ENCODE data around the gene MAG.

MAG gene

DNA sequence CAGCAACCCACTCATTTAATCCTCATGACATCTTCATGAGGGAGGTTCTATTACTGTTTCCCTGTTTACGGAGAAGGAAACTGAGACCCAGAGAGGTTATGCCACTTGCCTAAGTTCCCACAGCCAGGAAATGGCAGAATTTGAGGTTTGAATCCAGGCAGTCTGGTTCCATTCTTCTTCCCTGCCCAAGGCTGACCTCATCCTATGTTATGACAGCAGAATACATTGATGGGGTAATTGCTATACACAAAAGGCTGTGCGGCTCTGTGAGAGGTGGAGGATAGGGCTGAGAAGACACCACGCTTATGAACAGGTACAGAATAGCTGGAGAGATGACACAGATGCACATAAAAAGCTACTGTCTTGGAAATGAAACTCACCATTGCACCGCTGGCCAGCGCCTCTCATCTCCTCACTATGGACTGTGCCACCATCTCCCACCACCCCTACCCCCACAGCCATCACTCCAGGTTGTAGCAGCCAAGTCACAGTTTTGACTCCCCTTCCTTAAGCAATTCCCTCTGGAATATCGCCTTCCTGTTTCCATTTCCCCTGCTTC is 11.5 kb downstream of the MAG start:
- no peak overlapping the region for H3K9ac ChIP-seq (ENCODE audit: low read length)
- no peak overlapping the region for H3K4me3 ChIP-seq (ENCODE audit: low read depth, low read length)
- no peaks in the 10 kb centered on the region for H3K27me3 ChIP-seq (ENCODE audit: control insufficient read depth, insufficient read depth, low read length)
- H3K36me3 ChIP-seq (ENCODE audit: control insufficient read depth, insufficient read depth, low read length) = no peaks in the 10 kb centered on the region
- H3K27ac ChIP-seq (ENCODE audit: low read depth, low read length) = no peak overlapping the region
- H3K9me3 ChIP-seq (ENCODE audit: control insufficient read depth, insufficient read depth, low read depth, low read length) = no peaks in the 10 kb centered on the region
- peaks cover 9% of the 10 kb centered on the region; the same call in 1 of the 2 replicates for H3K4me1 ChIP-seq (ENCODE audit: control insufficient read depth, insufficient read depth, low read length)

DNA sequence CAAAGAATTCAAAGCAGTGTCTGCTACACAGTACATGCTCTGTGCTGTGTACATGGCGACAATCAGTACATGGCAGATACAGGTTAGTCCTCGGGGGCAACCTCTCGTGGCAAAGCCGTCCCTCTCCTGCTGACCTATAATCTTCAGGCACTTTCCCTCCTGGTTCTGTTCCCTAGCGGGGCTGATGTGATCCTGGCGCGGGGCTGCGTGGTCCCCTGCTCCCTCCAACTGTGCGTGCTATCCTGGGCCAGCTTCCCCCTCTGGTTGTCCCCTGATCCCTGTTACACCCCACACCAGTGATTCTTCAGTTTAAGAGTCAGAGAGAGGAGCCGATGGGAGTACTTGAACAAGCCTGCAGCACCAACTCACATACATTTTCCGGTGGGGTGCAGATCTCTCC is 12.1 kb downstream of the MAG start:
- Histone ChIP-seq H3K27ac (ENCODE audit: low read depth, low read length) (no peak overlapping the region), H3K4me1 (ENCODE audit: control insufficient read depth, insufficient read depth, low read length) (peaks cover 9% of the 10 kb centered on the region; the same call in 1 of the 2 replicates), H3K4me3 (ENCODE audit: low read depth, low read length) (no peak overlapping the region), H3K9ac (ENCODE audit: low read length) (no peak overlapping the region), H3K27me3 (ENCODE audit: control insufficient read depth, insufficient read depth, low read length) (no peaks in the 10 kb centered on the region), H3K36me3 (ENCODE audit: control insufficient read depth, insufficient read depth, low read length) (no peaks in the 10 kb centered on the region), H3K9me3 (ENCODE audit: control insufficient read depth, insufficient read depth, low read depth, low read length) (no peaks in the 10 kb centered on the region)

DNA sequence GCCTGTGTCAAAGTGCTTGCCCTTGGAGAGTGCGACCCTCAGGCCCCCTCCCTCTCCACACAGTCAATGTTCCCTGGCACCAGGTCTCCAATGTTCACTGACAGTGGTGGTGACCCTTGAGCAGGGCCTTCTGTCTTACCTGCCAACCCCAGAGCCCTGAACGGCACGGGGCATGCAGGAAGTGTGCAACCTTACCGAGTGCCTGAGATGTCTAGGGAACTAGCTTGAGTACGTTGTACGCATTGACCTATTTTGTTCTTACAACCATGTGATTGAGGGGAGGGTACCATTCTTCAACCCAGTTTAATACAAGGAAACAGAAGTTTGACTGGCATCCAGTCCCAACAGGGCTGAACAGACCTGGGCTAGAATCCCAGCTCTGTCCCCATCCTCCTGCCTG is 13.2 kb downstream of the MAG start:
- H3K9me3 ChIP-seq (ENCODE audit: control insufficient read depth, insufficient read depth, low read depth, low read length) = no peaks in the 10 kb centered on the region
- H3K4me3 ChIP-seq (ENCODE audit: low read depth, low read length) = no peak overlapping the region
- H3K4me1 ChIP-seq (ENCODE audit: control insufficient read depth, insufficient read depth, low read length) = peaks cover 6% of the 10 kb centered on the region; the same call in 1 of the 2 replicates
- H3K36me3 ChIP-seq (ENCODE audit: control insufficient read depth, insufficient read depth, low read length) = no peaks in the 10 kb centered on the region
- no peak overlapping the region for H3K9ac ChIP-seq (ENCODE audit: low read length)
- no peaks in the 10 kb centered on the region for H3K27me3 ChIP-seq (ENCODE audit: control insufficient read depth, insufficient read depth, low read length)
- no peak overlapping the region for H3K27ac ChIP-seq (ENCODE audit: low read depth, low read length)

DNA sequence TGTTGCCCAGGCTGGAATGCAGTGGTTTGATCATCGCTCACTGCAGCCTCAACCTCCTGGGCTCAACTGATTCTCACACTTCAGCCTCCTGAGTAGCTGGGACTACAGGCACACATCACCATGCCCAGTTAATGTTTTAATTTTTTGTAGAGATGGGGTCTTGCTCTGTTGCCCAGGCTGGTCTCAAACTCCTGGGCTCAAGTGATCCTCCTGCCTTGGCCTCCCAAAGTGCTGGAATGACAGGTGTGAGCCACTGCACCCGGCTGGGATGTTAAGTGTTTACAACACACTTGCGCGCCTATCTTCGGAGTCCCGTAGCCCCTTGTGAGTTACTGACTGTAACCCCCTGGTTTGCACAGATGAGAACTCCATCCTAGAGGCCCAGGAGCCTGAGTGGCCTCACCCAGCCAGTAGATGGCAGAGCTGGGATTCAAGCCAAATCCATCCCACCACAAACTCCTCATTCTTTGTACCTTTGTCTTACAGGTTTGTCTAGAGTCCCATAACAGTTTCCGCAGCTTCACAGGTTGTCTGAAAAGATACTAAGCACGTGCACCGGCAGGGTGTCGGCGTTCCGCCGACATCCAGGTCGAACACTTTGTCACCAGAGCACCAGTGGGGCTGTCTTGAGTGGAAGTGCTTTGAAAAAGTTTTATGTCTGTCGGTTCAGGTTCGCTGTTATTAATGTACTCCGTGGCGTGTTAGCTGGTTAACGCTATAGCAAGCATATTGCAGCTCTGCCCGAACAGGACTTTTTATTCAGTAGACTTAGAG is 14.7 kb downstream of the MAG start:
- Histone ChIP-seq H3K36me3 (ENCODE audit: control insufficient read depth, insufficient read depth, low read length) (no peaks in the 10 kb centered on the region), H3K27me3 (ENCODE audit: control insufficient read depth, insufficient read depth, low read length) (no peaks in the 10 kb centered on the region)

DNA sequence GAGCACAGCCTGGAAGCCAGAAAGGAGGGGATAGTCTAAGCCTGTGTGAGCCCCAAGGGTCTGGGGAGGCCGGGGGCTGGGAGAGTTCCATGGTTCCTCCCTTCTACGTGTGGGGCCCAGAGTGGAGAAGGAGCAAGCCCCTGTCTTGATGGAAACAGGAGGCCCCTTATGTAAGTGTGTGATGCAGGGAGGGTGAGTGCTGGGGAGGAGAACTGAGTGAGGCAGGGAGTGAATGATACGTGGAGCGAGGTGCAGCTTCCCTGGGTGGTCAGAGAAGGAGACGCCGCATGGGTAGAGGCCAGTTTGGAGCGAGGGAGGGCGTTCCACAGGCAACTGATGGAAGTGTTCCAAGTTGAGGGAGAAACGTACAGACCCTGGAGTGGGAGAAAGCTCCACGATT is 16.0 kb downstream of the MAG start:
- no peaks in the 10 kb centered on the region for H3K27me3 ChIP-seq (ENCODE audit: control insufficient read depth, insufficient read depth, low read length)
- H3K9me3 ChIP-seq (ENCODE audit: control insufficient read depth, insufficient read depth, low read depth, low read length) = no peaks in the 10 kb centered on the region
- H3K9ac ChIP-seq (ENCODE audit: low read length) = no peak overlapping the region
- no peaks in the 10 kb centered on the region for H3K36me3 ChIP-seq (ENCODE audit: control insufficient read depth, insufficient read depth, low read length)
- peaks cover 5% of the 10 kb centered on the region; the same call in 1 of the 2 replicates for H3K4me1 ChIP-seq (ENCODE audit: control insufficient read depth, insufficient read depth, low read length)
- no peak overlapping the region for H3K27ac ChIP-seq (ENCODE audit: low read depth, low read length)
- H3K4me3 ChIP-seq (ENCODE audit: low read depth, low read length) = no peak overlapping the region

More for the DNA sequence above, 14.7 kb downstream of the MAG start:
- Histone ChIP-seq H3K4me1 (ENCODE audit: control insufficient read depth, insufficient read depth, low read length) (peaks cover 5% of the 10 kb centered on the region; the same call in 1 of the 2 replicates), H3K4me3 (ENCODE audit: low read depth, low read length) (no peak overlapping the region), H3K9me3 (ENCODE audit: control insufficient read depth, insufficient read depth, low read depth, low read length) (no peaks in the 10 kb centered on the region), H3K27ac (ENCODE audit: low read depth, low read length) (no peak overlapping the region), H3K9ac (ENCODE audit: low read length) (no peak overlapping the region)

DNA sequence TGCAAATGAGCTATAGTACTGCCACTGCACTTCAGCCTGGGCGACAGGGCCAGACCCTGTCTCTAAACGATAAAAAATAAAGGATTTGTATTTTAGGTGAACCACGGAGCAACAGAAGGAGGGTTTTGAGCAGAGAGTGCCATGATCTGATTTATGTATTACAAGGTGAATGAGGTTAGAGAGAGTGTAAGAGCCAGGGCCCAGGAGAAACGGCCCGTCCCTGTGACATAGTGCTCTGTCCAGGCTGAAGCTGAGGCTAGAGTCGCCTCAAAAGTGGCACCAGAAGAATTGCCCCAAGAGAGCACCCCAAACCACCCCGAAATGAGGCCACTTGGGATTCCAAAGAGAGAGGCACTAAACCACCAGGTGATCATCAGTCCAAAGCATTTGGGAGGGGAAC is 16.9 kb downstream of the MAG start:
- H3K9ac ChIP-seq (ENCODE audit: low read length) = no peak overlapping the region
- H3K9me3 ChIP-seq (ENCODE audit: control insufficient read depth, insufficient read depth, low read depth, low read length) = no peaks in the 10 kb centered on the region
- no peaks in the 10 kb centered on the region for H3K36me3 ChIP-seq (ENCODE audit: control insufficient read depth, insufficient read depth, low read length)
- H3K27ac ChIP-seq (ENCODE audit: low read depth, low read length) = no peak overlapping the region
- H3K4me1 ChIP-seq (ENCODE audit: control insufficient read depth, insufficient read depth, low read length) = peaks cover 3% of the 10 kb centered on the region; the same call in 1 of the 2 replicates
- no peak overlapping the region for H3K4me3 ChIP-seq (ENCODE audit: low read depth, low read length)
- H3K27me3 ChIP-seq (ENCODE audit: control insufficient read depth, insufficient read depth, low read length) = no peaks in the 10 kb centered on the region

DNA sequence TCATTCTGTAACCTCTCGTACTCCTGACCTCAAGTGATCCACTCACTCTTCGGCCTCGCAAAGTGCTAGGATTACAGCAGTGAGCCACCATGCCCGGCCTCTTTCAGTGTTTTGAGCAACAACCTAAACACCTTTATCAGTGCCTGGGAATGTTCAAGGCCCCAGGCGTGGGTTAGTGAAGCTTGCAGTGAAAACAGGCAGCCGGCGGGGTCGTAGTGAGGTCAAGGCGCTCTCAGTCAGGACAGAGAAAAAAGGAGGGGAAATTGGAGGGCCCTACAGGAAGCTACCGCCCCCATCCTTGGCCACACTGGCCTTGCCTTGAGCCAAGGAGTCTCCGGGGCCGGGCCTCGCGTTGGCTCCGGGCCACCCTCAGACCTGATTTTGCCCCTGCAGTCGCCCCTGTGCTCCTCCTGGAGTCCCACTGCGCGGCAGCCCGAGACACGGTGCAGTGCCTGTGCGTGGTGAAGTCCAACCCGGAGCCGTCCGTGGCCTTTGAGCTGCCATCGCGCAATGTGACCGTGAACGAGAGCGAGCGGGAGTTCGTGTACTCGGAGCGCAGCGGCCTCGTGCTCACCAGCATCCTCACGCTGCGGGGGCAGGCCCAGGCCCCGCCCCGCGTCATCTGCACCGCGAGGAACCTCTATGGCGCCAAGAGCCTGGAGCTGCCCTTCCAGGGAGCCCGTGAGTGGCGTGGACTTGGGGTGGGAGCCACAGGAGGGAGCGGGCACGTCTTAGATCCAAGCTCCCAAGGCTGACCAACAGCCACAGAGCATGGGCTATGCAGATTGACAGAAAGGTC is 17.7 kb downstream of the MAG start:
- H3K27ac ChIP-seq (ENCODE audit: low read depth, low read length) = no peak overlapping the region
- H3K4me3 ChIP-seq (ENCODE audit: low read depth, low read length) = no peak overlapping the region
- H3K27me3 ChIP-seq (ENCODE audit: control insufficient read depth, insufficient read depth, low read length) = no peaks in the 10 kb centered on the region
- H3K9me3 ChIP-seq (ENCODE audit: control insufficient read depth, insufficient read depth, low read depth, low read length) = no peaks in the 10 kb centered on the region
- no peak overlapping the region for H3K9ac ChIP-seq (ENCODE audit: low read length)
- no peaks in the 10 kb centered on the region for H3K4me1 ChIP-seq (ENCODE audit: control insufficient read depth, insufficient read depth, low read length)
- H3K36me3 ChIP-seq (ENCODE audit: control insufficient read depth, insufficient read depth, low read length) = no peaks in the 10 kb centered on the region

DNA sequence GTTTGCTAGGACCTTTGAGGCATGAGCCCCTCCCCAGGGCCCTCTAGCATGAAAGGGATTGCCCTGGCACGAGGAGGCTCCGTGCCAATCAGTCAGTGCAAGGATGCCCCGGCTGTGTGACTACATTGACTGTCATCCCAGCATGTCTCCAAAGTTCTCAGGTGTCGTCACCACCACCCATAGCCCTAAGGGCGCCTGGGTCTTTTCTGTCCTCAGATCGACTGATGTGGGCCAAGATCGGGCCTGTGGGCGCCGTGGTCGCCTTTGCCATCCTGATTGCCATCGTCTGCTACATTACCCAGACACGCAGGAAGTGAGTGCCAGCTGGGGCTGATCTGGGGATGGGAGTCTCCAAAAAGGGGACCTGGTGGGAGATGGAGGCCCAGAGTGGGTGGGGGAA is 18.4 kb downstream of the MAG start:
- Histone ChIP-seq H3K9ac (ENCODE audit: low read length) (no peak overlapping the region), H3K36me3 (ENCODE audit: control insufficient read depth, insufficient read depth, low read length) (no peaks in the 10 kb centered on the region), H3K4me3 (ENCODE audit: low read depth, low read length) (no peak overlapping the region), H3K4me1 (ENCODE audit: control insufficient read depth, insufficient read depth, low read length) (no peaks in the 10 kb centered on the region), H3K27ac (ENCODE audit: low read depth, low read length) (no peak overlapping the region), H3K9me3 (ENCODE audit: control insufficient read depth, insufficient read depth, low read depth, low read length) (no peaks in the 10 kb centered on the region), H3K27me3 (ENCODE audit: control insufficient read depth, insufficient read depth, low read length) (no peaks in the 10 kb centered on the region)

DNA sequence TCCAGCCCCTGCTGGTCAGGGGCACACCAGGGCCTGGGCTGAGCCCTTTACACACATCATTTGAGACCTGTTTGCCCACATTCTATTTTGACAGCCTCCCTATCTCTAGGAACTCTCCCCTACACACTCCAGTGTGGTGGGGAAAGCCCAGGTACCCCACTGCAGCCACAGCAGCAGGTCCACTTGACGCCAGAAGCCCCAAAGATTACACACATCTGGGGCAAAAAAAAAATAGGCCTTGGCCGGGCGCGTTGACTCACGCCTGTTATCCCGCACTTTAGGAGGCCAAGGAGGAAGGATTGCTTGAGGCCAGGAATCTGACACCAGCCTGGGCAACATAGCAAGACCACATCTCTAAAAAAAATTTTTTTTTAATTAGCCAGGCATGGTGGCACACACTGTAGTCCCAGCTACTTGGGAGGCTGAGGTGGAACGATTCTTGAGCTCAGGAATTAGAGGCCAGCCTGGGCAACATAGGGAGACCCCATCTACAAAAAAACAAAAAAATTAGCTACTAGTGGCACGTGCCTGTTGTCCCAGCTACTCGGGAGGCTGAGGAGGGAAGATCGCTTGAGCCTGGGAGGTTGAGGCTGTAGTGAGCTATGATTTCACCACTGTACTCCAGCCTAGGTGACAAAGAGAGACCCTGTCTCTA is 19.0 kb downstream of the MAG start:
- Histone ChIP-seq H3K27me3 (ENCODE audit: control insufficient read depth, insufficient read depth, low read length) (no peaks in the 10 kb centered on the region), H3K9me3 (ENCODE audit: control insufficient read depth, insufficient read depth, low read depth, low read length) (no peaks in the 10 kb centered on the region), H3K4me1 (ENCODE audit: control insufficient read depth, insufficient read depth, low read length) (no peaks in the 10 kb centered on the region), H3K36me3 (ENCODE audit: control insufficient read depth, insufficient read depth, low read length) (no peaks in the 10 kb centered on the region), H3K27ac (ENCODE audit: low read depth, low read length) (no peak overlapping the region), H3K9ac (ENCODE audit: low read length) (no peak overlapping the region), H3K4me3 (ENCODE audit: low read depth, low read length) (no peak overlapping the region)

DNA sequence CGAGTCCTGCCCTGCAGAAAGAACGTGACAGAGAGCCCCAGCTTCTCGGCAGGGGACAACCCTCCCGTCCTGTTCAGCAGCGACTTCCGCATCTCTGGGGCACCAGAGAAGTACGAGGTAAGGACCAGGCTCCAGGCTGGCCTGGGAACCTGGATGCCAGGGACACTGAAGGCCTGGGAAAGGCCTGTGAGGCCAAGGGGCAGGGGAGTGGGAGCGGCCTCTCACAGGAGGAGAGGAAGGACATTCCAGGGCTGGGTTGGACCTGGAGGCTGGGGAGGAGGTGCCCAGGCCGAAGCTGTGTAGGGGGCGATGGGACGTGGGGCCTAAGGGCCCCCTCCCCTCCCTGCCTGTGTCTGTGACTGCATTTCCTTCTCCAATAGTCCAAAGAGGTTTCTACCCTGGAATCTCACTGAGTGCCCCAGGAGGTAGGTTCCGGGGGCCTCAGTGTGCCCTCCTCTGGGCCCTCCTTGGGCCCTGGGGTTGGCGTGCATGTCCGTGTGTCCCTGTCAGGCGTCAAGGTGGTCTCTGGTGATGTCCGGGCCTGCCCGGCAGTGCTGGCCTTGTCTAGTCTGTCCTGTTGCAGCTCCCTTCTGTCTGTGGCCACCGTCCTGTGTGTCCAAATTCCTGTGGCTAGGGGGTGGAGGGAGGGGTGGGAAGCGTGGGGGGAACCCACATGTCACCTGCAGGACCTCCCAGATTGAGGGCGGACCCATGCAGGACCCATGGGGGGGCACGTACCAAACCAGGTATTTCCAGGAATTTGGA is 20.1 kb downstream of the MAG start:
- Histone ChIP-seq H3K27me3 (ENCODE audit: control insufficient read depth, insufficient read depth, low read length) (no peaks in the 10 kb centered on the region), H3K27ac (ENCODE audit: low read depth, low read length) (no peak overlapping the region), H3K9me3 (ENCODE audit: control insufficient read depth, insufficient read depth, low read depth, low read length) (no peaks in the 10 kb centered on the region), H3K9ac (ENCODE audit: low read length) (peak overlapping the region; percentile 2), H3K4me3 (ENCODE audit: low read depth, low read length) (no peak overlapping the region), H3K4me1 (ENCODE audit: control insufficient read depth, insufficient read depth, low read length) (no peaks in the 10 kb centered on the region), H3K36me3 (ENCODE audit: control insufficient read depth, insufficient read depth, low read length) (no peaks in the 10 kb centered on the region)

Data from HUES6 (cell line).